HUES48 (cell line): ENCODE results near the gene MLN.

Source experiments
- H3K27ac ChIP-seq: one replicate; pipeline ENCODE4 v1.7.0; 2013; ENCODE audit warnings: low read depth, low read length, inconsistent platforms
- H3K27me3 ChIP-seq: 2 replicates; pipeline ENCODE4 v1.6.1; 2013; ENCODE audit warnings: mild to moderate bottlenecking, low read length; ENCODE audit not compliant: control insufficient read depth, insufficient read depth
- H3K36me3 ChIP-seq: 2 replicates; pipeline ENCODE4 v1.6.1; 2013; ENCODE audit warnings: low read length; ENCODE audit not compliant: control insufficient read depth, insufficient read depth
- H3K4me1 ChIP-seq: 2 replicates; pipeline ENCODE4 v1.6.1; 2013; ENCODE audit warnings: mild to moderate bottlenecking, low read length; ENCODE audit not compliant: control insufficient read depth, insufficient read depth
- H3K4me3 ChIP-seq: 2 replicates; pipeline ENCODE4 v1.5.1; 2013; ENCODE audit warnings: mild to moderate bottlenecking, low read depth, low read length
- H3K9ac ChIP-seq: 2 replicates; pipeline ENCODE4 v1.6.1; 2013; ENCODE audit warnings: mild to moderate bottlenecking, low read depth, low read length, moderate library complexity
- H3K9me3 ChIP-seq: 2 replicates; pipeline ENCODE4 v1.6.1; 2013; ENCODE audit warnings: low read length; ENCODE audit not compliant: control insufficient read depth, insufficient read depth

Gene MLN

GRCh38 chr6:33757113-33757512 is 46.7 kb downstream of the MLN start:
- Histone ChIP-seq H3K27ac (no peak overlapping the region), H3K4me3 (no peak overlapping the region), H3K4me1 (no peaks in the 10 kb centered on the region; the same call in 1 of the 2 replicates), H3K36me3 (no peaks in the 10 kb centered on the region), H3K9ac (no peak overlapping the region), H3K27me3 (no peaks in the 10 kb centered on the region), H3K9me3 (no peaks in the 10 kb centered on the region)

- Histone ChIP-seq H3K36me3 (no peaks in the 10 kb centered on the region), H3K27me3 (no peaks in the 10 kb centered on the region), H3K9ac (no peak overlapping the region), H3K4me1 (no peaks in the 10 kb centered on the region; the same call in 1 of the 2 replicates), H3K4me3 (no peak overlapping the region), H3K27ac (no peak overlapping the region), H3K9me3 (no peaks in the 10 kb centered on the region)
Measured at GRCh38 chr6:33756211-33756954, 47.4 kb downstream of the MLN start.

GRCh38 chr6:33755070-33755869 is 48.5 kb downstream of the MLN start:
- H3K4me3 ChIP-seq, result no peak overlapping the region
- H3K9ac ChIP-seq, result no peak overlapping the region
- no peak overlapping the region for H3K27ac ChIP-seq
- H3K4me1 ChIP-seq, result no peaks in the 10 kb centered on the region; the same call in 1 of the 2 replicates
- H3K36me3 ChIP-seq, result no peaks in the 10 kb centered on the region
- H3K9me3 ChIP-seq, result no peaks in the 10 kb centered on the region
- no peaks in the 10 kb centered on the region for H3K27me3 ChIP-seq

- Histone ChIP-seq H3K4me3 (no peak overlapping the region), H3K27me3 (no peaks in the 10 kb centered on the region), H3K4me1 (no peaks in the 10 kb centered on the region; the same call in 1 of the 2 replicates), H3K9me3 (no peaks in the 10 kb centered on the region), H3K9ac (no peak overlapping the region), H3K36me3 (no peaks in the 10 kb centered on the region), H3K27ac (no peak overlapping the region)
Measured at GRCh38 chr6:33754222-33754621, 49.6 kb downstream of the MLN start.

GRCh38 chr6:33752646-33753015 is 51.2 kb downstream of the MLN start:
- no peaks in the 10 kb centered on the region for H3K36me3 ChIP-seq
- H3K27me3 ChIP-seq, result no peaks in the 10 kb centered on the region; the same call in 1 of the 2 replicates
- no peaks in the 10 kb centered on the region; the same call in 1 of the 2 replicates for H3K4me1 ChIP-seq
- no peaks in the 10 kb centered on the region for H3K9me3 ChIP-seq
- no peak overlapping the region for H3K27ac ChIP-seq
- H3K9ac ChIP-seq, result no peak overlapping the region
- no peak overlapping the region for H3K4me3 ChIP-seq

- Histone ChIP-seq H3K9me3 (no peaks in the 10 kb centered on the region), H3K27me3 (no peaks in the 10 kb centered on the region; the same call in 1 of the 2 replicates), H3K4me3 (no peak overlapping the region), H3K36me3 (no peaks in the 10 kb centered on the region), H3K4me1 (peaks cover under 1% of the 10 kb centered on the region; the same call in 1 of the 2 replicates), H3K27ac (no peak overlapping the region), H3K9ac (no peak overlapping the region)
Measured at GRCh38 chr6:33751771-33752645, 51.8 kb downstream of the MLN start.

- H3K4me3 ChIP-seq, result no peak overlapping the region
- no peaks in the 10 kb centered on the region; the same call in 1 of the 2 replicates for H3K27me3 ChIP-seq
- H3K36me3 ChIP-seq, result no peaks in the 10 kb centered on the region
- H3K9ac ChIP-seq, result no peak overlapping the region
- peaks cover 17% of the 10 kb centered on the region for H3K4me1 ChIP-seq
- H3K27ac ChIP-seq, result no peak overlapping the region
- no peaks in the 10 kb centered on the region for H3K9me3 ChIP-seq
Measured at GRCh38 chr6:33750244-33750991, 53.4 kb downstream of the MLN start.

- no peak overlapping the region for H3K27ac ChIP-seq
- H3K27me3 ChIP-seq, result no peaks in the 10 kb centered on the region; the same call in 1 of the 2 replicates
- H3K36me3 ChIP-seq, result no peaks in the 10 kb centered on the region
- H3K4me1 ChIP-seq, result peaks cover 23% of the 10 kb centered on the region
- no peak overlapping the region for H3K4me3 ChIP-seq
- no peak overlapping the region for H3K9ac ChIP-seq
- H3K9me3 ChIP-seq, result no peaks in the 10 kb centered on the region
Measured at GRCh38 chr6:33749401-33749800, 54.4 kb downstream of the MLN start.

GRCh38 chr6:33748841-33749240 is 55.0 kb downstream of the MLN start:
- Histone ChIP-seq H3K9ac (no peak overlapping the region), H3K9me3 (no peaks in the 10 kb centered on the region), H3K4me3 (no peak overlapping the region), H3K27me3 (no peaks in the 10 kb centered on the region; the same call in 1 of the 2 replicates), H3K27ac (no peak overlapping the region), H3K4me1 (peaks cover 25% of the 10 kb centered on the region), H3K36me3 (no peaks in the 10 kb centered on the region)

- no peak overlapping the region for H3K27ac ChIP-seq
- H3K4me1 ChIP-seq, result peaks cover 25% of the 10 kb centered on the region
- H3K36me3 ChIP-seq, result no peaks in the 10 kb centered on the region
- no peaks in the 10 kb centered on the region for H3K9me3 ChIP-seq
- no peaks in the 10 kb centered on the region; the same call in 1 of the 2 replicates for H3K27me3 ChIP-seq
- H3K4me3 ChIP-seq, result no peak overlapping the region
- no peak overlapping the region for H3K9ac ChIP-seq
Measured at GRCh38 chr6:33747823-33748222, 56.0 kb downstream of the MLN start.
